Lower leg skin (tissue), 3 donors: ENCODE measurements around the gene GGACT.

ENCODE experiments used
- POLR2A ChIP-seq, 2 donors: fragments of 450-650 bp; IDR thresholded peaks; one replicate each; pipeline ENCODE4 v1.6.1; 2016 to 2017; ENCODE audit warnings: antibody characterized with exemption in 2 of 2, mild to moderate bottlenecking in 1 of 2, moderate library complexity in 1 of 2
- TF ChIP-seq, protein P1 (sequence below), 3 donors: fragments of 450-650 bp; IDR thresholded peaks; one replicate each; pipeline ENCODE4 v1.5.1; 2016; ENCODE audit warnings: antibody characterized with exemption in 3 of 3, mild to moderate bottlenecking in 3 of 3, moderate library complexity in 2 of 3

DNA sequence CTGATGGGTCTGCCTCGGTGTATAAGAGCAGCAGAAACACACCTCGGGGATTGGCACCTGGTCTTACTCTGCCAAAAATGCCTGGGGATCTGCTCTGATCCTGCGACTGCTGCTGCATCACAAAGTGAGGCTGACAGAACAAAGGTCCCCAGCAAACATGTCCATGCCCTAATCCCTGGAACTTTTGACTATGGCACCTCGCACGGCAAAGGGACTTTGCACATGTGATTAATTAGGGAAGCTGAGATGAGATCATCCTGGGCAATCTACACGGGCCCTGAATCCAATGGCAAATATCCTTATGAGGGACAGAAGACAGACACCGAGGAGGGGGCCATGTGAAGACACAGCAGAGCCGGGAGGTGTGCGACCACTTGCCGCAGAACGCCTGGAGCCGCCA, 8.5 kb downstream of the GGACT start:
- no peak for TF ChIP-seq POLR2A (IDR thresholded peaks at IDR 0.05)
- TF ChIP-seq, protein P1, sequence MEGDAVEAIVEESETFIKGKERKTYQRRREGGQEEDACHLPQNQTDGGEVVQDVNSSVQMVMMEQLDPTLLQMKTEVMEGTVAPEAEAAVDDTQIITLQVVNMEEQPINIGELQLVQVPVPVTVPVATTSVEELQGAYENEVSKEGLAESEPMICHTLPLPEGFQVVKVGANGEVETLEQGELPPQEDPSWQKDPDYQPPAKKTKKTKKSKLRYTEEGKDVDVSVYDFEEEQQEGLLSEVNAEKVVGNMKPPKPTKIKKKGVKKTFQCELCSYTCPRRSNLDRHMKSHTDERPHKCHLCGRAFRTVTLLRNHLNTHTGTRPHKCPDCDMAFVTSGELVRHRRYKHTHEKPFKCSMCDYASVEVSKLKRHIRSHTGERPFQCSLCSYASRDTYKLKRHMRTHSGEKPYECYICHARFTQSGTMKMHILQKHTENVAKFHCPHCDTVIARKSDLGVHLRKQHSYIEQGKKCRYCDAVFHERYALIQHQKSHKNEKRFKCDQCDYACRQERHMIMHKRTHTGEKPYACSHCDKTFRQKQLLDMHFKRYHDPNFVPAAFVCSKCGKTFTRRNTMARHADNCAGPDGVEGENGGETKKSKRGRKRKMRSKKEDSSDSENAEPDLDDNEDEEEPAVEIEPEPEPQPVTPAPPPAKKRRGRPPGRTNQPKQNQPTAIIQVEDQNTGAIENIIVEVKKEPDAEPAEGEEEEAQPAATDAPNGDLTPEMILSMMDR (IDR thresholded peaks at IDR 0.05) = no peak
